ENCODE results near the gene TBC1D9B. TPM values are rescaled to one million over a fixed set of nuclear protein-coding genes. Genes with fewer than 3 reads are reported as not detected.

Gene TBC1D9B
- total RNA-seq, 1 donor, result 72.2 TPM

GRCh38 chr5:179822444-179822990, 85.2 kb downstream of the TBC1D9B start:
- no peak for DNase-seq (ENCODE audit: low read depth in 2 of 3, low spot score in 2 of 3)

- DNase-seq (ENCODE audit: low read depth in 2 of 3, low spot score in 2 of 3), result no peak
Measured at GRCh38 chr5:179822059-179822432, 85.7 kb downstream of the TBC1D9B start.

GRCh38 chr5:179821298-179822058, 86.2 kb downstream of the TBC1D9B start:
- peak; percentile 59 to 95 (median 89) for DNase-seq (ENCODE audit: low read depth in 2 of 3, low spot score in 2 of 3)

GRCh38 chr5:179820483-179821297, 87.0 kb downstream of the TBC1D9B start, which contains the start of gene SQSTM1:
Gene SQSTM1 (plus strand): TSS chr5:179820905. CDS start chr5:179820937, 32 bp downstream.
- peak; percentile 80 to 85 (median 82) for DNase-seq (ENCODE audit: low read depth in 2 of 3, low spot score in 2 of 3)

- DNase-seq (ENCODE audit: low read depth in 2 of 3, low spot score in 2 of 3), result no peak
Measured at GRCh38 chr5:179820127-179820482, 87.6 kb downstream of the TBC1D9B start.

- peak in 2 of 3 donors; percentile 64 to 79 for DNase-seq (ENCODE audit: low read depth in 2 of 3, low spot score in 2 of 3)
Measured at GRCh38 chr5:179819296-179820126, 88.2 kb downstream of the TBC1D9B start.

- peak; percentile 80 to 97 (median 95) for DNase-seq (ENCODE audit: low read depth in 2 of 3, low spot score in 2 of 3)
Measured at GRCh38 chr5:179818746-179819295, 88.9 kb downstream of the TBC1D9B start.

GRCh38 chr5:179817890-179818745, 89.6 kb downstream of the TBC1D9B start:
- no peak for DNase-seq (ENCODE audit: low read depth in 2 of 3, low spot score in 2 of 3)

GRCh38 chr5:179817470-179817840, 90.2 kb downstream of the TBC1D9B start:
- no peak for DNase-seq (ENCODE audit: low read depth in 2 of 3, low spot score in 2 of 3)

- no peak for DNase-seq (ENCODE audit: low read depth in 2 of 3, low spot score in 2 of 3)
Measured at GRCh38 chr5:179816796-179817469, 90.8 kb downstream of the TBC1D9B start.

- DNase-seq (ENCODE audit: low read depth in 2 of 3, low spot score in 2 of 3), result no peak
Measured at GRCh38 chr5:179816401-179816795, 91.3 kb downstream of the TBC1D9B start.

- DNase-seq (ENCODE audit: low read depth in 2 of 3, low spot score in 2 of 3), result no peak
Measured at GRCh38 chr5:179815491-179816249, 92.0 kb downstream of the TBC1D9B start.

- DNase-seq (ENCODE audit: low read depth in 2 of 3, low spot score in 2 of 3), result no peak
Measured at GRCh38 chr5:179814090-179814489, 93.6 kb downstream of the TBC1D9B start.

GRCh38 chr5:179812997-179813607, 94.6 kb downstream of the TBC1D9B start:
- no peak for DNase-seq (ENCODE audit: low read depth in 2 of 3, low spot score in 2 of 3)

GRCh38 chr5:179812135-179812825, 95.4 kb downstream of the TBC1D9B start:
- DNase-seq (ENCODE audit: low read depth in 2 of 3, low spot score in 2 of 3), result no peak
